Measurements from ENCODE around the gene CRY2.

The CRY2 gene

DNA sequence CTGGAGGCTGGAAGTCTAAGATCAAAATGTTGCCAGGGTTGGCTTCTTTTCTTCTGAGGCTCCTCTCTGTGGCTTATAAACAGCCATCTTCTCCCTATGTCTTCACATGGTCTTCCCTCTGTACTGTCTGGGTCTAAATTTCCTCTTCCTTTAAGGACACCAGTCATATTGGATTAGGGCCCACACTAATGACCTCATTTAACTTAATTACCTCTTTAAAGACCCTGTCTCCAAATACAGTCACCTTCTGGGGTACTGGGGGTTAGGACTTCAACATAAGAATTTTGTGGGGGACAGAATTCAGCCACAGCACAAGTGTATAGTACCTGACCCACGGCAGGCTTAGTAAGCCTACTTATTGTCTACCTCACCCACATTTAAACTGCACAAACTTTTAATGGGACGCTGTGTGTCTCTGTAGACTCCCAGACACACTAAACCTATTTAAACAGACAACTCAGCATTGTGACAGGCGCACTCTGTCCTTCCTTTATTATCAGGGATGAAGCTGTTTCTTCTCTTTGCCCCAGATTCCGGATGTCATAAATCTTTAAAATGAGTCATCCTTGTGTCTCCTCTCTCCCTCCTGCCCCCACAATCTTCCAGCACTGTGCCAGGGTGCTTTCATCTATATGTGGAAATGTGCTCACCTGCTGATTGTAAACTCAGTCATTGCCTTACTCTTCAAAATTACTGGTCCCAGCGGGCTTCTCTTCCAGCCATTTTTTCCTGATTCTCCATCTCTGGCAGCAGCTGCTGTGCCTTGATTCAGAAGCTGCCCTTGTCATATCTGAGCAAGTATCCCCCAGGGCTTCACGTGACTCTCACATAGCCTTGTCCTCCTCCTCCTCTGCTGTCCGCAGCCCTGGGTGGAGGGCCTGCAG, 32.8 kb downstream of the CRY2 start:
- DNase-seq: no peak

DNA sequence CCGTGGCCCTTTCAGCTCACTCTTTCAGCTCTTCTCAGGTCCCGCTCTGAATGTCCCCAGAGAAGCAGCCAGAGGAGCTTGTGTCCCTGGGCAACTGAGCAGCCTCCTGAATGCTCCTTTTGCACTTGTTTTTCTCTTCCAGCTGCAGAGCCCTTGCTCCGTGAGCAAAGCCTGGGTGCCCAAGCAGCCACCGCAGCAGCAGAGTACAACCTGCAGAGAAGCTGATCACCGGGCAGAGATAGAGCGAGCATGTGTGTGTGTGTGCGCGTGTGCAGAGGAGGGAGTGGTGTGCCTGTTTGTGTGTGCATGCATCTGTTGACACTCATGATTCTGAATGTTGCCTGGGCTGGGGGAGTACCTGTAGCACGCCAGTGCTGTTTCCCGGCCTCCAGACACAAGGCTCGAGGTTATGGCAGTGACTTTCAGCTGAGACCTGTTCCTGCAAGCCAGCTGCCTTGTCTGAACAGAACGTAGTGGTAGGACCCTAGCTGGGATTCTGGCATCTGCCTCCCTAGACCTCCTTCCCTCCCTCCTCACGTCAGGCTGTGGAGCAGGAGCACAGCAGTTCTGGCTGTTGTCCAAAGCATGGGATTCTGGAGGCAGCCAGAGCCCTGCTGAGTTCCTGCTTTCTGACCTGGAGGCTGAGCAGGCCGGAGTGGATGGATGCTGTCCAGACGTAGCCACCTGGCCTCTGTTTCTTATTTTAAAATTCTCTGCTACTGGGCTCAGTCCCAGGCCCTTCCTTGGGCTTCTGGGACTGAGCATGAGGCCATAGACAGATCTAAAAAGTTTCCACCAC, 33.7 kb downstream of the CRY2 start:
- no peak for DNase-seq

DNA sequence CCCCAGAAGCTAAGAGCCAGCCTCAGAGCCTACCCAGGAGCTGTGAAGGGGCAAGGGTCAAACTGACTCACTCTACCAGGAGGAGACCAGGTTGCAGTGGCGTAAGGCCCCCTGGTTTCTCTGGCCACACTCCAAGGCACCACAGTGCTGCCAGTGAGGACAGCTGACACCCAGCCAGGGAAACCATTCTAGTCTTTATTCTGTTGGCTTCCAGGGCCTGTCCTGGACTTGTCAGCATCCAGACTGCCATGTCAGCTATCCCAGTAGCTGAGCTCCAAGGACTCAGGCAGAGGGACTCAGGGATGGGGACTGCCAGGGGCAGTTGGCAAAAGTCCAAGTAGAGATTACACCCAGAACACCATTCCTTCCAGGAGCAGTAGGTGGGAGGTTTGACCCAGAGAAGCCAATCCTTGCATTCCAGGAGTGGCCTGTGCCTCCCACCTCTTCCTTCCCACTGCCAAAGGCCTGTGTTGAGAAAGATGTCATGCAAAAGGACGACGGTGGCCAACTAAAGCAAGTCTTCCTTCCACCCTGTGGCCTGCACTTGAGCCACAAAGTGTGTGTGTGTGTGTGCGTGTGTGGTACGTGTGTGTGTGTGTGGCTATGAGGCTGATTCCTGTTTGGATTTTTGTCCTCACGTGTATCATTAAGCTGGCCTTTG, 34.6 kb downstream of the CRY2 start:
- no peak for DNase-seq

DNA sequence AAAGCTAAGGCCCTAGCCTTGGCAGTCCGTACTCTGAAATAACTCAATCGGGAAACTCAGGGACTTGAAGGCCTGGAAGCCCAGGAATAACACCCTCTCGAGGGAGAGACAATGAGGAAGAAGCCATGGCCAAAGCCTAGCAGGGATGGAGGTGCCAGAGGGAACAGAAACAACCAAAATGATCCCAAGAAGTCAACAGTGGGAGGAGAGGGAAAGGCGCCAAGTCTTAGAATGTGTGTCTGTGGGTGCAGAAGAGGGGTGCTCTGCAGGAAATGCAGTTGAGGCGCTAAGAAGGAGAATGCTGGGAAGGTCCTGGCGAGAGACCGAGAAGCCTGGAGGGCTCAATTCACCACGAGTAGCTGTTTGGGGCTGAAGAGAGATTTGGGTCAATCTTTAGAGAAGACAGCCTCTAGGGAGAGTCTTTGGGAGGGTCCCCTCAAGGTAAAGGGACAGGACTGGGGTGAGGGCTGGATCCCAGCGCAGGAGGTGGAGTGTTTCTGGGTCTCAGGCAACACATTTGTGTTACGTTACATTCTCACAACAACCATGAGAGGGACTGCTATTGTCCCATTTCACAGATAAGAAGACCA, 37.4 kb downstream of the CRY2 start:
- DNase-seq: no peak

DNA sequence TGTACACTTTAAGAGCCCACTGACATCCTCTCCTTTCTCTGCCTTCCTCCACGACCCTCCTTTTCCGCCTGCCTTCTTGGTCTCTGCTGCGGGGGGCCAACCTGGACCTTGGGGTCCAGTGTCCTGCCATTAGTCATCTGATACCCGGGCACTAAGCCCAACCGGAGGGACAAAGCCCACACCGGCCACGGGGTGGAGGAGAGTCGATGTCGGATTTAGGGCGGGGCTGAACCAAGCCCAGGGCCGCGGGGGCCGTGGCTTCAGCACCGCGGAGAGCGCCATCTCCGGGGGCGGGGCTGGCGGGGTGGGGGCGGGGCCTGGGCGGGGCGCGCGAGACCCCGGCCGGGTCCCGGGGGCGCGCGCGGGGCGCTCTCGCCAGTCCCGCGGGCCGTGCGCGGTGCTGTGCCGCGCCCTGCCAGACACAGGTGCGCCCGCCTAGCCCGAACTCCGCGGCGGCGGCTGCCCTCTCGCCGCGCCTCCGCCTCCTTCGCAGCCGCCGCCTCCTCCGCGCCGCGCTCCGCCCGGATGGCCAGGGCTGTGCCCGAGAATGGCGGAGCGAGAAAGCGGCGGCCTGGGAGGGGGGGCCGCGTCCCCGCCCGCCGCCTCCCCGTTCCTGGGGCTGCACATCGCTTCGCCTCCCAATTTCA, 38.1 kb downstream of the CRY2 start, which contains the start of gene MAPK8IP1:
TSS of gene MAPK8IP1 (plus strand) at position 378 of the 647 bp plus-strand sequence. CDS start at position 548, 170 bp downstream.
- DNase-seq: peak; percentile 59

DNA sequence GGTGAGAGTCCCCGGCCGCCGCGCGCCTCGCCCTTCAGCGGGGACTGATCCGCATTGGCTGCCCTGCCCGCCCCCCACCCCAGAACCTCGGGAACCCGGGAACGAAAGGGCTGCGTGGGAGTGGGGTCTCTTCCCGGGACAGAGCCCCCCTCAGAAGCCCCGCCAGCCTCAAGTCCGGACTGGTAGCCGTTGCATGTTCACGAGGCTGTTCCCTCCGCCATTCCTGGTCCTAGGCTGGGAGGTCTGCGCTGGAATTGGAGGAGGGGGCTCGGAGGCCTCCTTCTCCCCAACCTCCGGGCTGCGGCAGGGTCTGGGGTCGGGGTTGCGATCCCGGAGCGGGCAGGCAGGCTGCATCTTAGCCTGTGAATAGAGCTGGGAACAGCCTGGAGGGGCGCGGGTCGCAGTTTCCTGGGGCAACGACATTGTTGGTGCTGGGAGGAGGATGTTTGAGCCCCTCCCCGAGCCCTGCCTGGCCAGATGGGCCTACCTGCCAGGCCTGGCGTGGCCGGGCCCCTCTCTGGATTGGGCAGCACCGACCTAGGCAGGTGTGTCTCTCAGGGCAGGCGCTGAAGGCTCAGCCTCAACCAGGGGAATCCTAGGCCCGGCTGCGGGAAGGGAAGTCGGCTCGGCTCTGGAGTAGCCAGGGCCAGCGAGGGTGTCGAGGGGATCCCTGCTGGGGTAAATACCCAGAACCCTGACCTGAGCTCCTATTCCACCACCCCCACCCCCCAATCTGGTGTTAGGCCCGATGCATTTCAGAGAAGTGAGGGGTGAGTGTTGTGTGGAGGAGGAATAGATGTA, 38.8 kb downstream of the CRY2 start:
- no peak for DNase-seq

DNA sequence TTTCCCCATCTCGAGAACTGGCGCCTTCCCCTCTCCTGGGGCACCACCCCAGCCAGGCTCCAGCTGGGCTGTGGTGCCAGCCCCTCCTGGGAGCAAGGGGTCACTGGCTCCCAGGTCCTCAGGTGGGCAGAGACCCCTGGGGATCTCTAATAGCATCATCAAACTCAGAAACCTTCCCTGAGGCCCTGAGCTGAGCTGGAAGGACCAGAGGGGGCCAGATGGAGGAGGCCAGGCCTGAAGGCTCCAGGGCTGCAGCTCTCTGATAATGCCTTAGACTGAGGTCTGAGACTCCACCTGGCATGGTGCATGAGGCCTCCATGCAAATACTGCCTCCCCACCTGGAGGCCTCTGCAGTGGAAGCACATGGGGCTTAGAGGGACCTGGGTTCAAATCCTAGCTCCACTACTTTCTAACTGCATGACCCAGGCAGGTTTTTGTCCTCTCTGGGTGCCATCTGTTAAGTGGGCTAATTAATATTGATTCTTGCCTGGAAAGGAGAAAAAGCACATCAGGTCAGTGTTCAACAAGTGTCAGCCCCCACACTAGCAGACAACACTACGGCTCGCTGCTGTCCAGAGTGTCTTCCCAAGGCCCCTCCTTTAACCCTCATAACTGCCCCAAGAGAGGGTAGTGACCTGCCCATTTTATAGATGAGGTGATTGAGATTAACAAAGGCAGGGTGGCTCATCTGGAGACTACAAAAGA, 39.7 kb downstream of the CRY2 start:
- DNase-seq: no peak

DNA sequence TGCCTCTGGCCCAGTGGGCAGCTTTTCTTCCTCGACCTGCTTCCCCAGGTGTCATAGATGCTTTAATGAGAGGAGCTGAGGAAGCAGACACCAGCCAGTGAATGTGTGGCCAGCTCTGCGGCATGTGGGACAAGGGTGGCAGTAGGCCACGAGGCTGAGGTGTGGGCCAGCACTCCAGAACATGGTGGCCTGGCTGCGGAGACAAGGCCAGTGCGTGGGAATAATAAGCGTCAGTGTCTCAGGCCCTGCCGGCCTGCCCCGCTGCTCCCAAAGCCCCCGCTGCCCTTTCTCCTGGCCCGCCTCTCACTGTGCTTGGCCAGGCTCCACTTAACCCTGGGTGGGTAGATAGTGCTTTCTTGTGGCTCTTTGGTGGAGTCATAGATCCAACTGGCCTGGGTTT, 40.3 kb downstream of the CRY2 start:
- no peak for DNase-seq

DNA sequence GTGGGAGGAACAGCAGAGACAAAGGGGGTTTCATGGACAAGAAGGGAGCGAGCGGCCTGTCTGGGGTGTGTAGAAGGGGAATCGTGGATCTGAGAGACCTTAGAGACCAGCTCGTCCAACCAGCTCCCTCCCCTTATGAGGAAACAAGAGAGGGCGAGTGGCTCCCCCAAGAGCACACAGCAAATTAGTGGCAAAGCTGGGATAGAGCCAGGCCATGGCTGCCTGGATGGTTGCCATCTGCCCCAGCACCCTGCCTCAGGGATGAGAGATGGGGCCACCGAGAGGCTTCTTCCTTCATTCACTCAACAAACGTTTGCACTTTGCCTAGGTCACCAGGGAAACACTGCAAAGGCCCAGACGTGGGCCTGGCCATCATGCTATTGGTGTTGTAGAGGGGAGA, 42.3 kb downstream of the CRY2 start:
- no peak for DNase-seq

DNA sequence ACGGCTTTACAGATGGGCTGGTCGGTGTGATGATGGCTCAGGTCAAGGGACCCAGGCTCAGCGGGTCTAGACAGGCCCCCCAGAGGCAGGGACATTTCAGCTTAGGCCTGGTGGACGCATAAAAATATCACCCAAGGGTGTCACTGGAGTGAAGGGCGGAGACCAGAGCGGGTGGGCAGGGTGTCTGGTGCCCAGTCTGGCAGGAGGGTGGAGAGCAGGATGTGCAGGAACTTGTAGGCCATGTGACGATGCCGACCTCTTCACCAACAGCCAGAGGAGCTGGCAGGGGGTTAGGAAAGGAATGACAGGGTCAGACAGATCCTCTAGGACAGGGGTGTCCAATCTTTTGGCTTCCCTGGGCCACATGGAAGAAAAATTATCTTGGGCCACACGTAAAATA, 42.7 kb downstream of the CRY2 start:
- no peak for DNase-seq

DNA sequence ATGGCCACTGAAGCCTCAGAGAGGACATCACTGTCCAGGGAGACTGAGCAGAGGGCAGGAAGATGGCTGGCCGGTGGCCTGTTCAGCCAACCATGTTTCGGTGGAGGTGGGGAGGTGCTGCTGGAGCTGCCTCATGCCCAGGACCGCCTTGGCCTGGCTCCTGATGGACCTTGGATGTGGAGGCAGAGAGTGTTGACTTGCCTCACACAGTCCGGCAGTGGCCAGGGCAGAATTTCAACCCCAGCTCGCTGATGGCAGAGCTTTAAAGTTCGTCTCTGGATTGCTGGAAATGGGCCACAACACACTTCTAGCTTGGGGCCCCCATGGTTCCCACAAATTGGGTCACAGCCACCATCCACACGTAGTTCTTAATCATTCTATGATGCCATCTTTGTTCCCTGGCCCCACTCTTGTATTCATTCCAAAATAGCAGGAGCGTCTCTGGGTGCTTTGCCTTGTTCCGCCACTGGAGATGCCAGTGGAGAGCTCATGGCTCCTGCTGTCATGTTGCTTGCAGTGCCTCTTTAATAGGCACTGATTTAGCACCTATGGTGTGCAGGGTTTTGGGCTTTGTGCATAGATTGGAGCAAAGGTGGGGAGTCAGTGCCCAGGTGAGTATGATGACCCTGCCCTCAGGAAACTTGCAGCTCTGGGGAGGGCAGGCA, 43.7 kb downstream of the CRY2 start:
- no peak for DNase-seq

DNA sequence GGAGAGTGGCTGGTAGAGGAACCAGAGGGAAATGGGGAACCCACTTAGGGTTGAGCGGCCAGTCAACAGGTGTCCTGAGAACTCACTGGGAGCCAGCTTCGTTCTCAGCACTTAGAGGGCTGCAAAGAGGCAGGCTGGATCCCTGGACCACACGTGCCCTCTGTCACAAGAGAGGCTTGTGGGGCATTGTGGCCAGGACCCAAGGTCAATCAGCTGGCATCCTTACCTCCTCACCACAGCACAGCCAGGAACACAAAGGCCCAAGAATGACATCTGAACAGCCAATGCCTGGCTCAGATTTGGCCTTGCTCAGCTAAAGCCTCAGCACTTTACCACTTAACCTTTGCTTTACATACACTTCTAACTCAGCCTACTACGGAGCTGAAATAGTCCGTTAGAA, 45.6 kb downstream of the CRY2 start:
- no peak for DNase-seq

DNA sequence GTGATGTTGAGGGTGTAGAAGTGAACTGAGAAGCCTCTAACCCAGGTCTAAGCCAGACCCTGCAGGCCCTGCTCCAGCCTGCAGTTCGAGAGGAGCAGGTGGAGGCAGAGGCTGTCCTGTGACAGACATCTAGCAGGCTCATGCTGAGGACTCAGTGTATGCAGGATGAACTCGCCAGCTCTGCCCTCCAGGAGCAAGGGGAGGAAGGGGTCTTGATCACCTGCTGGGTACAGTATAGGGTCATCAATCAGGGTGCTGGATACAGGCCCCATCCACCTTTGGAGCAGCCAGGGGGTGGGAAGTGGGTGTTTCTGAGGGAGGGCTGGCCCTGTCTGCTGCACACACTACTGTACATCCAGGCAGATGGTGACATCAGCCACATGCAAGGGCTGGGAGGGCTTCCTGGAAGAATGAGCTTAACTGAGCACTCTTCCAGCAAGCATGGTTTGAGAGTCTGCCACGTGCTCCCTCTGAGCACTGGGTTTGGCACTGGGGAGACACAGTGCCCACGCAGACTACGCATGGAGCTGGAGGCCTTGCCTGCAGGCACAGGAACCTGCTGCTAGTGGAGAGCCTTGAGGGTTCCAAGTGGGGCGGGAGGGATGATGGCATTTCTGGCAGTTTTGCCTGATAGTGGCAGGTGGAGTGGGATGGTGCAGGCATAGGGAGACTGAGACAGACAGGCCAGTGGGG, 47.4 kb downstream of the CRY2 start:
- DNase-seq: no peak

DNA sequence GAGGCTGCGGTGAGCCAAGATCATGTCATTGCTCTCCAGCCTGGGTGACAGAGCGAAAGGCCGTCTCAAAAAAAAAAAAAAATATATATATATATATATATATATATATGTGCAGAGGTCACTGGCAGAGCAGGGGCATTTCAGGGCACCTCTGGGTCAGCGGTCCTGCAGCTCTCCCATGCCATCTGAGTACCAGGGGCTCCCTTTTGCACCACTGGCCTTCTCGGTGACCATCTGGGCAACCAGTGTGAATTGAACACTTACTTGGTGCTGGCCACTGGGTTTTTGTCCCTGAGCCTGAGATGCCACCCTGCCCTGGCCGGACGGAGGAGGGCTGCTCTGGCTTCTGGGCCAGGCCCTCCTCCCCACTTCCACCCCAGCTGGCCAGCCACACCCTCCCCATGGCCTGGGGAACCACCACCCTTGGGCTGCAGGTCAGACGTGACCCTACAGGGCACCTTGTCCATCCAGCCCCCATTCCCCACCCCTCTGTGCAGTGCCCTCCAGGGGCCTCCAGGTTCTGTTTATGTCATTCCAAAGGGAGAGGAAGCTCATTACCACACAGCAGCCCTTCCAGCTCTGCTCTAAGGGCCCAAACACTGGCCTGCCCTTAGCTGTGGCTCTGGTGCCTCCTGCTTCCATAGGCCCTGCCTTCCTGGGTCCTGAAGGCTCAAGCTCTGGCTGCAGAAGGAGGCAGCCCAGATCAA, 48.4 kb downstream of the CRY2 start:
- no peak for DNase-seq

DNA sequence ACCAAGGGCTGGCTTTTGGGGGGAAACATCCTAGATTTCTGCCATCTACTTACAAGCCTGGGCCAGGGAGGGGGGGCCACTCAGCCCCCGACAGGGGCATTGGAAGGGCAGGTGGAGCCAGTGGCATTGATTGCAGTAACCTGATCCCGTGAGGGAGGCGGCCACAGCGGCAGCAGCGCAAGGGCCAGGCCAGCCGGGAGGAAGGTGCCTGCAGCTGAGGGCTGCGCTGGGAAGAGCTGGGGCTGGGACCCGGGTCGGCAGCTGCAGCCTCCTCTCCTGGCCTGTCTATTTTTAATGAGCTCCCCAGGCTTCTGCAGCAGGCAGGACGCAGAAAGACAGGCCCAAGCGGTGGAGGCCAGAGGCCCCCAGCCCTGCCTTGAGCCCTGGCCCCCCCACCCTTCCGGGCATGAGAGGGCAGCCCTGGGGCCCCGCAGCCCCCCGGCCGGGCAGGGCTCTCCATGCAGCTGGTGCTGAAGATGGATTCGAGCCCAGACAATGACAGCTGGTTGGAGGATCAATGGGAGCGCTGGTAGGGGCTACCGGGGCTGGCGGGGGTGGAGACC, 49.2 kb downstream of the CRY2 start:
- no peak for DNase-seq

DNA sequence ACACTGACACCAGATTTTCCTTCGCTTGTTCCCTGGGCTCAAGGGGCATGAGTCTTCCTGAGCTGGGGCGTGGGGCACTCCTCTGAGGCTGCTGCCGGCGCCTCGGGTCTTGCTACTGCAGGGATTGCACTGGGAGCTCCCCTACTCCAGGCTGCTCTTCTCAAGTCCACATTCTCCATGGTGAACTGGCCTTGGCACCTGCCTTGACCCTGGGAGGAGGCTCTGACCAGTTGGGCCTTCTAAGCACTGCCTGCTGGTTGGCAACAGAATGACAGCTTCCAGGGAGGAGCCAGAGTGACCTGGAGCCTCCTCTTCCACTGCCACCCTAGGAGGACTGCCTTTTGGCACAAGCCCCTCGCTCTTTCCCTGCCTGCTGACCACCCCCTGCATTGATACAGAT, 50.3 kb downstream of the CRY2 start:
- no peak for DNase-seq

DNA sequence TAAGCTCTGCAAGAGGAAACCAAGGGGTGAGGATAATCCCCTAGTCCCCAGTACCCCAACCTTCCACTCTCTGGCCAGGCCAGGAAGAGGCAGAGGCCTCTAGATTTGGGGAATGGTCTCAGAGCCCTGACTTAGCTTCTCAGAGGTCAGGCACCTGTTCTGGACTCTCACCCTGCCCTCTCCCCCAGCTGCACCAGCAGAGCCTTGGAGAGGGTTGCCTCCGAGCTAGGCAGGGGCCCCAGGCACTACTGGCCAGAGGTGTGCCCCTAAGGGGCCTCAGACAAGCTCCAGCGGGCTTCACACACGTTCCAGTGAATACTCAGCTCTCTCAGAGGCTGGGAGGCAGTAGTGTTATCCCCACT, 51.8 kb downstream of the CRY2 start:
- no peak for DNase-seq

DNA sequence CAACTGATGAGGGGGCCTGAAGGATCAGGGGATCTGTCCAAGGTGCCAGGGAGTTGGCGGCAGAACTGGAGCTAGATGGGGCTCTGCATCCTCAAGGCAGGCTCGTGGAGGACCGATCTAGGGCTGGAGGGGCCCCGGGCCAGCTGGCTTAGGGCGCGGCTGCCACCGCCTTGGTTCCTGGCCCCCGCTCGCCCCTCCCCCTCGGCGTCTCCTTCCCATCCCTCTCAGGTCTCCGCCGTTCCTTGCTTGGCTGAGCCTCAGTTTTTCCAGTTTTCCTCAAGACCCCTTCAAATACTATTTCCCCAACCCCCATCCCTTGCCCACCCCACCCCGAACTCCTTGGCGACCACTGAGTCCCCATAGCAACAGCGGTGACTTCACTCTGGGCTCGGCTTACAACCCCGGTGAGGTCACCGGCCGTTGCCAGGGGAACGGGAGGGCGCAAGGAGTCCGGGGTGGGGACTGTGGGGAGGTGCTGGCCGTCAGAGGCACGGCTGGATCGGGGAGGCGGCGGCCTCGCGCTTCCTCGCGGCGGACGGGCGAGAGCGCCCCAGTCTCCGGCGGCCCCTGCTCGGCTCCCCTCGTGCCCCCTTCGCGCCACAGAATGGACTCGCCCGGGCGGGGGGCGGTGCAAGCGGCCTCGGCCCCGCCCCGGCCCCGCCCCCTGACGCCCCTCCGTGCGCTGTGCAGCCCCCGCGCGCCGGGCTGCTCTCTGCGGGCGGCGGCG, 52.3 kb downstream of the CRY2 start:
- DNase-seq: peak; percentile 71

Measured in activated CD4-positive, alpha-beta T cell treated with anti-CD3 and anti-CD28 coated beads for 48 hours (primary cell).